Mesothelial cell of epicardium (in vitro differentiated cells): ENCODE data around the gene TCOF1. TPM values are rescaled to one million over a fixed set of nuclear protein-coding genes. Genes with fewer than 3 reads are reported as not detected.
A peak's percentile ranks its signal among the peaks of the same experiment; 100 is the strongest.

Experiments used
- DNase-seq, 2 experiments: peaks; one replicate each; pipeline ENCODE4 v3.0.0; 2021; ENCODE audit warnings: low spot score in 2 of 2; ENCODE audit not compliant: unreplicated experiment in 2 of 2
- H3K27ac Mint-ChIP-seq: 2 replicates; pipeline ENCODE4 v1.8.0; 2021; ENCODE audit warnings: mixed read lengths
- H3K27me3 Mint-ChIP-seq: 2 replicates; pipeline ENCODE4 v1.8.0; 2021; ENCODE audit warnings: low read depth, mixed read lengths
- H3K36me3 Mint-ChIP-seq: 2 replicates; pipeline ENCODE4 v1.8.0; 2021; ENCODE audit warnings: mixed read lengths
- H3K4me1 Mint-ChIP-seq: 2 replicates; pipeline ENCODE4 v1.8.0; 2021; ENCODE audit warnings: mixed read lengths
- H3K4me3 Mint-ChIP-seq: 2 replicates; pipeline ENCODE4 v1.8.0; 2021; ENCODE audit warnings: mild to moderate bottlenecking, moderate library complexity, mixed read lengths
- H3K9me3 Mint-ChIP-seq: 2 replicates; pipeline ENCODE4 v1.8.0; 2021; ENCODE audit warnings: mixed read lengths
- CTCF ChIP-seq: fragments of 200-600 bp; sonication (generic); IDR thresholded peaks from one replicate; pipeline ENCODE4 v1.5.0; 2021; ENCODE audit warnings: antibody characterized with exemption; ENCODE audit not compliant: unreplicated experiment
- total RNA-seq: library from RNA; stranded (reverse); gene quantifications from 3 replicates; pipeline ENCODE4 v1.2.1, GENCODE V29; 2021

The TCOF1 gene
- total RNA-seq, 1 donor from 2014 or later = 58.8 TPM

GRCh38 chr5:150431574-150431973, 74.1 kb downstream of the TCOF1 start:
- TF ChIP-seq CTCF = no peak
- no peaks in the 10 kb centered on the region for H3K36me3 Mint-ChIP-seq
- no peaks in the 10 kb centered on the region for H3K9me3 Mint-ChIP-seq
- H3K27ac Mint-ChIP-seq = no peak overlapping the region
- DNase-seq = no peak
- no peak overlapping the region for H3K4me3 Mint-ChIP-seq
- no peaks in the 10 kb centered on the region for H3K27me3 Mint-ChIP-seq
- peaks cover 3% of the 10 kb centered on the region for H3K4me1 Mint-ChIP-seq

- no peak for TF ChIP-seq CTCF
- Mint-ChIP-seq H3K27ac (peak overlapping the region; percentile 34), H3K4me3 (no peak overlapping the region), H3K4me1 (peaks cover 3% of the 10 kb centered on the region), H3K27me3 (no peaks in the 10 kb centered on the region), H3K36me3 (no peaks in the 10 kb centered on the region), H3K9me3 (no peaks in the 10 kb centered on the region)
- DNase-seq = no peak
Observed at GRCh38 chr5:150434464-150434863, 77.0 kb downstream of the TCOF1 start.

- no peak overlapping the region for H3K4me3 Mint-ChIP-seq
- no peaks in the 10 kb centered on the region for H3K36me3 Mint-ChIP-seq
- no peaks in the 10 kb centered on the region for H3K27me3 Mint-ChIP-seq
- H3K9me3 Mint-ChIP-seq = no peaks in the 10 kb centered on the region
- peaks cover 3% of the 10 kb centered on the region for H3K4me1 Mint-ChIP-seq
- peak; percentile 81 to 91 for DNase-seq
- TF ChIP-seq CTCF = peak; percentile 93
- H3K27ac Mint-ChIP-seq = no peak overlapping the region
Observed at GRCh38 chr5:150436141-150436680, 78.7 kb downstream of the TCOF1 start.

- H3K9me3 Mint-ChIP-seq = no peaks in the 10 kb centered on the region
- peaks cover 3% of the 10 kb centered on the region for H3K4me1 Mint-ChIP-seq
- no peak overlapping the region for H3K4me3 Mint-ChIP-seq
- H3K27me3 Mint-ChIP-seq = no peaks in the 10 kb centered on the region
- peaks cover 6% of the 10 kb centered on the region for H3K36me3 Mint-ChIP-seq
- no peak overlapping the region for H3K27ac Mint-ChIP-seq
- DNase-seq = no peak
- no peak for TF ChIP-seq CTCF
Observed at GRCh38 chr5:150438873-150439546, 81.5 kb downstream of the TCOF1 start.

GRCh38 chr5:150440948-150441812, 83.7 kb downstream of the TCOF1 start:
- Mint-ChIP-seq H3K27me3 (no peaks in the 10 kb centered on the region), H3K27ac (peak overlapping the region; percentile 44), H3K4me1 (no peaks in the 10 kb centered on the region), H3K4me3 (no peak overlapping the region), H3K9me3 (no peaks in the 10 kb centered on the region), H3K36me3 (peaks cover 13% of the 10 kb centered on the region)
- no peak for TF ChIP-seq CTCF
- DNase-seq = no peak
